HepG2 (cell line): ENCODE data around the gene ITGA2.

Experiments
- MXI1 ChIP-seq: IDR thresholded peaks from 3 replicates; pipeline ENCODE4 v1.6.1; 2012; ENCODE audit warnings: low read depth, low read length, inconsistent platforms, borderline replicate concordance
- PRPF4 ChIP-seq: fragments of 200-400 bp; formaldehyde crosslinking; IDR thresholded peaks from 2 replicates; pipeline ENCODE4 v1.6.1; 2016; ENCODE audit warnings: low read length, low read depth; ENCODE audit not compliant: poor library complexity, severe bottlenecking

DNA sequence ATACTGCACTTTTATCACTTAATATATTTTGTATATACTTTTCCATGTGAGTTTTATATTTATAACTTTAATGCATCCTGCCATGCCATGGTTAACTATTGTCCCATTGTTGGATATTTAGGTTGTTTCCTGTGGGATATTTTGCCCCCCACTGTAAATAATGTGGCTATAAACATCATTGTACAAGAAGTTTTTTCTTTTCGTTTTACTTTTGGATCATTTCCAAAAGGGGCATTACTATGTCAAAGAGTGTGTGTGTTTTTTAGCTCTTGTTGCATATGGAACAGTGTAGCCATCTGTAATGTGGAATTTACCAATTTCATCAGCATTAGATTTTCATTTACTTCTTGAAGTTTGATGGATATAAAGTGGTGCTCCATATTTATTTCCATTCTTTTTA lies 13.3 kb downstream of the ITGA2 start:
- no peak for TF ChIP-seq MXI1
- TF ChIP-seq PRPF4: no peak
